Right hindlimb (tissue), 1 donor: Measurements from ENCODE around the gene ATP11B.

ENCODE experiments used
- DNase-seq: peaks from one replicate; pipeline ENCODE4 v3.0.0-alpha.2; 2018

Gene ATP11B

DNA sequence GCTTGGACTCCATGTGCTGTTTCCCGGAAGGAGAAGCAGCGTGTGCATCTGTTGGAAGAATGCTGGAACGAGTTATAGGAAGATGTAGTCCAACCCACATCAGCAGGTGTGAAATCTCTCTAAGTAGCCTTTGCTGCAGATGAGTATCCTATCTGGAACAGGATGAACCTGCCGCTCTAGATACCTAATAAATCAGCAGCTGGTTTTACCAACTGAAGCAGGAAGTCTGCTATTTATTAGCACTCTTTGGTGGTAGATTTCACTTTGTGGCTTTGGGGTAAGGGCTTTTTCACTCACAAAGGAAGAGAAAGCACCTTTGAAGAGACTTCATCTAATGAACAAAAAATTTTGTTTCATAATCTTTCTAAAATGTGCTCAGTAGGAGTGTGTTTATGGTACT is 120.6 kb downstream of the ATP11B start:
- no peak for DNase-seq

DNA sequence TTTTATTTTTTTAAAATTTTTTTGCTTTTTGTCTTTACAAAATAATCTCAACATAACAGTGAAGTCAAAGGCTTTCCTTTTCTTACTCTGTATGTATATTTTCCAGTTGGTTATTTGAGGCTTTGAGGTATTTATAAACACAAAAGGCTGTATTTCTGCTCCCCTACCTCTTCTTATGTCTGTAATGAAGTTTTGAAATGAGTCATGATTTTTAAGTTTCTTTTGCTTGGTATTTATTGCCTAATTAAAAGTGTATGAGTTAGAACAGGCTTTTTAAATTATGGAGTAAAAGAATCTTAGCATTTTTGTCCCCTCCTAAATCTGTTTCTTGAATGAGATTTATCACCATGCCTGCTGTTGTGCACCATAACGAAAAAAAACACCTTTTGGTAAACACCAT is 121.0 kb downstream of the ATP11B start:
- DNase-seq = no peak

DNA sequence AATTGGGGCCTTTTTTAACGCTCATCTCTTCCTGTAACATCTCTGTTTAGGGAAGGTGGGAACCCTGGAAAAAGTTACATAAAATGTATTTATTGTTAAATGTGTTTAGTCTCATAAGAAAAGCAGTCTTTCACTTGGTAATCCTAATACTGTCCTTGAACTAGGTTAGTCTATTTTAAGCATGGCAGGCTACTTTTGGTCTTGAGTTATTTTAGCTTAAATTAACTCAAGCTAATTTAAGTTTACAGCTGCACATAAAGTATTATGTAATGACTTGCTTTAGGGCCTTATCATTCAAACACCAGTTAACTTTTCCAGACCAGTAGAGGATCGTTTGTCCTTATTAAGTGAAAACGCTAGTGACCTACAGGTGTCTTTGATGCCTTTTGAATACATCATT is 123.8 kb downstream of the ATP11B start:
- DNase-seq = no peak

DNA sequence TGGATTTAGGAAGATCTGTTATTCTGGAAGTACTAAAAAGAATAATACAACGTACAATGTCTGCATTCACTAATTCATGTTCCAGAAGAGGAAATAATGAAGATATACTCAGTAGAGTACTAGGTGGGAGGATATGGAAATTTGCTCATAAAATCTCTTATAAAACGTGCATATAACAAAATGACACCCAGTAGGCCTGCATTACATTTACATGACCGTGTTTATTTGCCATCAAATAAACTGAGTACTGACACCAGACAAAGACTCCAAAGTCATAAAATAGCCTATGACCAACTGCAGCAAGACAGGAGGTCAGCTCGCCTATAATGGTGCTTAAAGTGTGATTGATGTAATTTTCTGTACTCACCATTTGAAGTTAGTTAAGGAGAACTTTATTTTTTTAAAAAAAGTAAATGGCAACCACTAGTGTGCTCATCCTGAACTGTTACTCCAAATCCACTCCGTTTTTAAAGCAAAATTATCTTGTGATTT is 126.6 kb downstream of the ATP11B start:
- no peak for DNase-seq

DNA sequence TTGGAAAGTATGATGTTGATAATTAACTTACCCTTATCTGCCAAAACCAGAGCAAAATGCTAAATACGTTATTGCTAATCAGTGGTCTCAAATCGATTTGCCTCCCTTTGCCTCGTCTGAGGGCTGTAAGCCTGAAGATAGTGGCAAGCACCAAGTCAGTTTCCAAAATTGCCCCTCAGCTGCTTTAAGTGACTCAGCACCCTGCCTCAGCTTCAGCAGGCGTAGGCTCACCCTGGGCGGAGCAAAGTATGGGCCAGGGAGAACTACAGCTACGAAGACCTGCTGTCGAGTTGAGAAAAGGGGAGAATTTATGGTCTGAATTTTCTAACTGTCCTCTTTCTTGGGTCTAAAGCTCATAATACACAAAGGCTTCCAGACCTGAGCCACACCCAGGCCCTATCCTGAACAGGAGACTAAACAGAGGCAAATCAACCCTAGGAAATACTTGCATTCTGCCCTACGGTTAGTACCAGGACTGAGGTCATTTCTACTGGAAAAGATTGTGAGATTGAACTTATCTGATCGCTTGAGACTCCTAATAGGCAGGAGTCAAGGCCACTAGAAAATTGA is 127.3 kb downstream of the ATP11B start:
- DNase-seq = no peak

DNA sequence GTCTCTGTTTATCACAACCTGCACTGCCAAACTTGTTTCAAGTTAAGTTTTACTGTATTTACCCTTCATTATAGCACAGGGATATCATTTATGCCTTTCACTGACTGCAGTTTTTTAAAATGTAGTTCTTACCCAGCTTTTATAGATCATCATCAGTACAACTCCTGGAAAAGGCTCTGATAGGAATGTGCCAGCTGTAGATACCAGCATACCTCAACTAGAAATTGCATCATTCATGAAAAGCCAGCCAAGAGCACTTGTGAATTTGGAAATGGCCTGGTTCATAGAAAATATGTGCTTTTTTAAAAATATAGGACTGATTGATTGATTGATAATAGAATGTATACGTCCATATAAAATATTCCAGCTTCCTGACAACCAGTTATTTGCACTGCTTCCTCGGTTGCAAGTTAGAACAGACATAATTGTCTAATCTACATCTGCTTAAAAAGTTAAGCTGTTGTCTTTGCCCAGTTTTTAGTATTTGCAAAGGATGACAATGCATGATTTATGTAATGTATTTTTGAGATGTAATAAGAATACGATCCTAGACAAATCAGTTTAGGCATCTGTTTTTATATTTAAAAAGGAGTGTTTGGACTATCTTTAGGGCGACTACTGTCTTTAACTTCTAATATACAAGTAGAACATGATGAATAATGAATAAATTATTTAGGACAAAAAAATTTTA is 128.5 kb downstream of the ATP11B start:
- no peak for DNase-seq

DNA sequence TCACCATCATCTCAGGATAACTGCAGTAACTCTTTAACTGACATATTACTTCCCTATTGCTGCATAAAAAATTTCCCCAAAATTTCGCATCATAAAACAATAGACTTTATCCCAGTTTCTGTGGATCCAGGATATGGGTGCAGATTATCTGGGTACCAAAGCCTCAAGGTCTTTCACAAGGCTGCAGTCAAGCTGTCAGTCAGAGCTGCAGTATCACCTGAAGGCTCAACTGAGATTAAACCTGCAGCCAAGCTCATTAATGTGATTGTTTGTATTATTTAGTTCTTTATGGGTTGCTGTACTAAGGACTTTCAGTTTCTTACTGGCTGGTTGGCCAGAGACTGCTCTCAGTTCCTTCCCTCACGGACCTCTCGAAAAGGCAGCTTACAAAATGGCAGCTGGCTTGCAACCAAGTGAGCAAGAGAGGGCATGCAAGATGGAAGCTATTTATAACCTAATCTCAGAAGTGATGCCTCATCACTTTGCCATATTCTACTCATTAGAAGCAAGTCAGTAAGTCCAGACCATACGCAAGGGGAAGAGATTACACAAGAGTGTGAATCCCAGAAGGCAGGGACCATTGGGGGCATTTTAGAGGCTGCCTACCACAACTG is 132.1 kb downstream of the ATP11B start:
- DNase-seq = no peak

DNA sequence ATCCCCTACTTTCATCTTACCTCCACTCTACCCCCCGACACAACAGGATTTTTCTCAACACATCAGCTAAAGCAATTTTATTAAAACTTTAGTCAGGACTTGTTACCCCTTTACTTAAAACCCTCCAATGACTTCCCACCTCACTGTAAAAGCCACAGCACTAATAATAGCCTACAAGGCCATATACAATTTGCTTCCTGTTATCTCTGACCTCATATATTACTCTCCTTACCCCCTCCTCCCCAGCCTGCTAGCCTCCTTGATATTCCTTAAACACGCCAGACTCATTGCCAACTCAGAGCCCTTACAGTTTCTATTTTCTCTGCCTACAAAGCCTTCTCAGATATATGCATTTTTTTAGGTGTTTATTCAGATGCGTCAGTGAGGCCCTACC is 132.6 kb downstream of the ATP11B start:
- no peak for DNase-seq

DNA sequence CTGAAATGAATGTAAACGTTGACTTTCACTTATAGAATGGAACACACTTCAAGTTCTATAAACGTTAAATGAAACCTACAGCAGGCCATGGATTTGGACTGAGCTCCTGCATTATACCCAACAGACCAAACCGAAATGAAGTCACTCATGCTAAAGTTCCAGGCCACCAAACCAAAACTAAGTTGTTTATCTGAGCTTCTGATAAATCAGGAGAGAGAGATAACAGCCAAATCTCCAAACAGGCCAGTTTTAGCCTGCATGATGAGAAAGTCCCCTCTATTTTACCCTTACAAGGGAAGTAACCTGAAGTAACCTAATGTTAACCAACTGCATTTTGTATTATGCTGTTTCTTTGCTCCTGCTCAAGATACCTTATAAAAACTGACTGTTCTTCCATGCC is 142.5 kb downstream of the ATP11B start:
- DNase-seq = no peak

DNA sequence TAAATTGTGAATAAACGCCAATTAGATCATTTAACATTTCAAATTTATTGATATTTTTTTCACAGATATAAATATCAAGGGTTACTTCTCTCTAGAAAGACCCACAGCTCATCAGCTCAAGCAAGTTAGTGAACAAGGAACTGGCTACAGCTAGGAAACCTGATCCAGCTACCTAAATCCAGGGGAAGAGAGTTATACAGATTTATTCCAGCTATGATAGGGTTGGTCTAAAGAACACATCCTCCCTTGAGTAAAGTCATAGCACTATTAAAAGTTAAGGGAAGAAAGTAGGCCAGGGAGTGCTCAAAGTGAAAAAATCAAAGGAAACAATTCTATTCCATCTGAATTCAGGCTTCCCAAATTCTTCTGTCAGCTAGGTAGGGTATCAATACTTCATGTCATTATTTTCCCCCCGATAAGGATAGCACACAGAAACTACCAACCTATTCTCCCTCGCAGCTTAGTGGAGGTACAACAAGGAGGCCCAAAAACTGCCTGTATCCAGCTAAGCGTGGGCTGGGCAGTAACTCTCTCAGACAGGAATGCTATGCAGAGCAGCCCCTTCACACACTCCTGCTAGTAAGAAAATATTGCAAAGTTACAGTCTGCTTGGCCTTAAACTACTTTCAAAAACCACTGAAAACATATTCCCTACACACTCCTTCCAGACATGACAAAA is 143.1 kb downstream of the ATP11B start:
- DNase-seq = no peak

DNA sequence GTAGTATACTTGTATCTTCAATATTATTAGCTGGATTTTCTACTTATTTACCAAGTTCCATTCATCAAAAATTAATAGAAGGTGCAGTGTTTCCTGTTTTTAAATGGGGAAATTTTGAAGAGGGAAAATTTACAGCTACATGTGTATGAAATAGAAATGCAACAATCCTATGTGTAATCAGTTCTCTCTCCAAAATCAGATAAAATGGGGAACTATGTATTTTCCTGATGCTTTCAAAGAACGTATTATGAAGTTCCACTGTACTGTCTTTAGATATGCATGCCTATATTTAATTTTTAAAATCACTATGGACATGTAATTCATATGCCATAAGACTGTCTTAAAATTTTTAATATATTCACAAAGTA is 143.6 kb downstream of the ATP11B start:
- no peak for DNase-seq

DNA sequence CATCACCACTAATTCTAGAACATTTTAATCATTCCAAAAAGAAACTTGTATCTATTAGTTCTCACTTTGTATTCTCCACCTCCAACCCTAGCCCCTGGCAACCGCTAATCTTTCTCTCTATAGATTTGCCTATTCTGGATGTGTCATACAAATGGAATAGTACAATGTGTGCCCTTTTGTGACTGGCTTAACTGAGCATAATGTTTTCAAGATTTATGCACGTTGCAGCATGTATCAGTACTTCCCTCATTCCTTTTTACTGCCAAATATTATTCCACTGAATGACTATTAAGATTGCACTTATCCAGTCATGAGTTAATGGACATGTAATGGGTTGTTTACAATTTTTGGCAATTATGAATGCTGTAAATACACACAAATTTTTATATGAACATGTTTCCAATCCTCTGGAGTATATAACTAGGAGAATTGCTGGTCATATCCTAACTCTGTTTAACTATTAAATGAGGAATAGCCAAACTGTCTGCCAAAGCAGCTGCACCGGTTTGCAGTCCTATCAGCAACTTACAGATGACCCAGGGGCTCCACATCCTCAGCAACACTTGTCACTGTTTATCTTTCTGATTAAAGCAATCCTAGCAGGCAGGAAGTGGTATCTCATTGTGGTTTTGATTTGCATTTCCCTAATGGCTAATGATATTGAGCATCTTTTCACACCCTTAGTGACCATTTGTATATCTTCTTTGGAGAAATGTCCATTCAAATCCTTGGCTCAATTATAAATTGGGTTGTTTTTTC is 144.2 kb downstream of the ATP11B start:
- no peak for DNase-seq

DNA sequence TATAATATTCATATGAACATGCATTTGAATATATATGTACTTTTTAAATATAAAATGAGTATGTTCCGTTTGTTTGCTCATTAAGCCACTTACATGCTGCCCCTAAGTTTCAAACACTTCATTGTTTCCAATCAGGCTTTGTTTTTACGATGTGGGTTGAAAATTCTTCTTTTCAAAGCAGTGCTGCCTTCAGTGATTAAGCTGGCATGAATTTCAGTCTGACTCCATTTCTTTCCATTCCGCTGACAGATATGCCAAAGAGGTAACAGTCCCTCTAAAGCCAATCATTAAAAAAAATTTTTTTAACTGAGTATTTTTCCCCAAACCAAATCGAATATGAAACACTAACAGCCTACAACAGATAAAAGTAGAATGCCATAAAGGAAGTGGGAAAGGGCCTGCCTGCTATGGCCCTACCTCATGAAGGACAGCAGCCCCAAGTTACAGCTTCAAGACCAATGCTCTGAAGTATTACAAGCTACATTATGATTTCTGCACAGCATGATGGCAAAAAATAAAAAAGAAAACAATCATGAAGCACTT is 147.0 kb downstream of the ATP11B start:
- no peak for DNase-seq

DNA sequence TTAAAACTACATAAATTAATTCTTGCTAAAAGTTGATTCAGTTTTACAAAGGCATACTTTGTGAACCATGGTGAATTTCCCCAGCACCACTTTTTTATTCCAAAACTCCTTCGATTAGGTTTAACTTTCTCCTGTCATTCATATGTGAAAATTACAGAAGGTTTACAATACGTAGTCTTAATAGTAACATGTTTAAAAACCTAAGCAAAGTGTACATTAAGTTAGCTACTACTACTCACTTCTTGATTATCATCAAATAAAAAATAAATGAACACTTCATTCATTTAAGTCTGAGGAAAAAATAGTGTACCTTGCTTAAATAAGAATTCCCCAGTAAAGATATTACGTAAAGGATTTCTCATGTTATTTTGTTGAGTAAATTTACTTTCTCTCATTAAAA is 148.4 kb downstream of the ATP11B start:
- DNase-seq = no peak

DNA sequence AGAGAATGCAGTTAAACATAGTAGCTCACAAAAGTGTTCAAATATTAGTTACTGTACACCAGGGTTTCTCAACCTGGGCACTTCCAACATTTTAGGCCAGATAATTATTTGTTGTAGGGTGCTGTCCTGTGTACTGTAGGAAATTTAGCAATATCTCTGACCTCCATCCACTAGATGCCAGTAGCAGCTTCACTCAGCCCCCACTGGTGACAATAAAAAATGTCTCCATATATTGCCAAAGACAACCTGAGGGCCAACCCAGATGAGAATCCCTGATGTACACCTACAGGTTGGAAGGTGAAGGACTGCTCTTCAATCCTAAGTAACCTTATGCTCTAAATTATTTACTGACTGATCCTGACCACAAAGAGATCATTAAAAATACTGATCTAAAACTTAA is 154.6 kb downstream of the ATP11B start:
- DNase-seq = no peak

DNA sequence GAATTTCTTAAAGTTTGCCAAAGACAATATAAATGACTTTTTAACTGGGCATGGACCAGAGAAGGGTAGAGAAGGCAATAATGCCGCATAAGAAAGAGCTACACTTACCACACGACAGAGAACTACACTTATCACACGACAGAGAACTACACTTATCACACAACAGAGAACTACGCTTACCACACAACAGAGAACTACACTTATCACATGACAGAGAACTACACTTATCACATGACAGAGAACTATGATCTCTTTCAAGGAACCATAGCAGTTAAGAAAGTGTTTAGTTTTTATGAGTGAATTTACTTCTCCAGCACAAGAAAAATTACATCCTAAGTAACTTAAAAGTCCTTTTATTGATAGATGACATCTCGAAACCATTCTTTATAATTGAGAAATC is 155.0 kb downstream of the ATP11B start:
- no peak for DNase-seq

DNA sequence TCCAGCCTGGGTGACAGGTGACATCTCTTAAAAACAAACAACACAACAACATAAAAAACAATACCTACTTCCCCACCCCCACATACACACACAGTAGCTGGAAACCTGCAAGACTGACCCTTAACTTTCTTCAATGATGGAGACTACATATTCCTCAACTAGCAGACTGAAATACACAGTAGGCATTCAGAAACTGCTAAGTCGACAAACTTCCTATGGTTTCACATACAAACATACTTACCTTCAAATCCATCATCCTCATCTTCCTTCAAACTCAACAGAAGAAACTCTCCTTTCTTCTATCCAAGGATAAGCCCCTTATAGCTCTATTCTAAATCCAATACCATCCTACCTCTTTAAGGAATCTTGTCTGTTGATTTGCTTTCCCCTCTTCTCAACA is 156.4 kb downstream of the ATP11B start:
- no peak for DNase-seq

DNA sequence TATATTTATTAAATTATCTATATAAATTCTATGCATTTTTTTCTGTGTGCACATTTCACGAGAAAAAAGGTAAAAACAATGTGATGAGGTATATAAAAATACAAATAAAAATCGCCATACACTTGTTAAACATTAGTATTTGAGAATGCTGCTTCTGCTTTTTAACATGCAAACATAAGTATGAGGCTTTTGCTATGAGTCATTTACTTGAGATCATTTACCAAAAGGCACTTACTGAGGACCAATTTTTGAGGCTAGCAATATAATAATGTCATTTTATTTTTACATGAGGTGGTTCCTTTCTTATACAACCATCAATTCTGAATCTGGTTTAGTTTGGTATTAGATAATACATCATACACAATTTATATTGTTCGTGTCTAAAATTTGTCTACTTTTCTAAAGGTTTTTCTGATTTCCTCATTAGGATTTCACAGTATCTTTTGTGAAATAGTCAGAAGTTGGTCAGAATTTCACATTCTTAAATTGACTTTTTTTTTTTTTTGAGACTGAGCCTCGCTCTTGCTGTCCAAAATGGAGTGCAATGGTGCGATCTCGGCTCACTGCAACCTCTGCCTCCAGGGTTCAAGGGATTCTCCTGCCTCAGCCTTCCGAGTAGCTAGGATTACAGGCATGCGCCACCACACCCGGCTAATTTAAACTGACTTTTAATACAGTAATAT is 161.4 kb downstream of the ATP11B start:
- DNase-seq = no peak

DNA sequence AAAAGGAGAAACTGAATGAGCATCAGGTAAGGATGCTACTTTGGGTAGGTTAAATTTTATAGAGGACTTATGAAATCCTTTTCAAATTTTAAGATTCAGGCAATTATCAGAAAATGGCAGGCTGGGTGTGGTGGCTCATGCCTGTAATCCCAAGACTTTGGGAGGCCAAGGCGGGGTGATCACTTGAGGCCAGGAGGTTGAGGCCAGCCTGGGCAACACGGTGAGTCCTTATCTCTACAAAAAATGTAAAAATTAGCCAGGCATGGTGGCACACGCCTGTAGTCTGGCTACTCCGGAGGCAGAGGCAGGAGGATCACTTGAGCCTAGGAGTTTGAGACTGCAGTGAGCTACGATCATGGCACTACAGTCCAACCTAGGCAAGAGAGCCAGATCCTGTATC is 163.9 kb downstream of the ATP11B start:
- no peak for DNase-seq

DNA sequence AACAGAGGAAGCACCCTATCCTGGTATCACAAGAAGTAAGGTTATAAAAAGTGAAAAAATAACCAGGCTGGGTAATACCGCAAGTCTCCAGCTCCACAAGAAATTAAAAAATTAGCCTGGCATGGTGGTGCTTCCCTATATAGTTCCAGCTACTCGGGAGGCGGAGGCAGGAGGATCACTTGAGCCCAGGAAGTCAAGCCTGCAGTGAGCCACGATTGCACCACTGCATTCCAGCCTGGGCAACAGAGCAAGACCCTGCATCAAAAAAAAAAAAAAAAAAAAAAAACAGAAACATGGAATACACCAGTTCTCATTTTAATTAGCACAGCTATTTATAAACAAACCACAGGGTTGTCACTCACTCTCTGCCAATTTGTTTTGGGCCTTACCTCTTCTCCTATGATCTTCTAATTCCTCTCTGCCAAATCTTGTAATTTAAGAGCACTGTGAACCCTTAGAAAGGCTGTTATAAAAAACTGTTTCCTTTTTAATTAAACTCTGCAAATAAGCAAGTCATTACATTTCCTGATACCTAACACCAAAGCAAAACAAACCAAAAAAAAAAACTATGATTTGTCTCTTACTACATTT is 164.5 kb downstream of the ATP11B start:
- DNase-seq = no peak

DNA sequence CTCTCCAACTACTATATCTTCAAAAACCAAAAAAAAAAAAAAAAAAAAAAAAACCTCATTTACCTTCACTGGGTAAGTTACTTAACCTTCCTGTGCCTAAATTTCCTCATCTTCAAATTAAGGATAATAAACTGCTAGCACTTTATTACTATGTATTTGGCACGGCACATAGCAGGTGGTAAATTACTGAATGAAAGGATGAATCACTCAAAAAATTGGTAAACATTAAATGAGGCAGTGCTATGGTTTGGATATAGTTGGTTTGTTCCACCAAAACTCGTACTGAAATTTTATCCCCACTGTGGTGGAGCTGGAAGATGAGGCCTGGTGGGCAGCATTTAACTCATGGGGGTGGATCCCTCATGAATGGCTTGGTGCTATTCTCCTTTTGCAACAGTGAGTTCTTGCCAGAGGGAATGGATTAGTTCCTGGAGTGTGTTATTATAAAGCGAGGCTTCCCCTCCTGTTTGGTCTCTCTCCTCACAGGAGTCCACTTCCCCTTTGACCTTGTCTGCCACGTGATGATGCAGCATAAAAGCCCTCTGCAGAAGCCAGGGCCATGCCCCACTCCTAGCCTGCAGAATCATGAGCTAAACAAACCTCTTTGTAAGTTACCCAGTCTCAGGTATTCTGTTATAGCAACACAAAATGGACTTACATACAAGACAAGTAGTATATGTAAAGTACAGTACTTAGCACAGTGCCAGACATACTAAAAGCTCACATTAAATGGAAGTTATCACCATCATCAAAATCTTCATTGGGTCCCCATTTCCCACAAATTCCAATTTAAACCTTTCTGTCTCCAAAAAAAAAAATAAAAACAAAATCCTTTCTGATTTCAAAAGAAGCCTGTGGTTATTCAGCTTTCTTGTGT is 166.4 kb downstream of the ATP11B start:
- no peak for DNase-seq
